HEK293 (cell line): ENCODE data around the gene SMARCB1.

Source experiments
- EGR2 ChIP-seq: fragments of 450-650 bp; formaldehyde crosslinking; IDR thresholded peaks from 2 replicates; pipeline ENCODE4 v1.5.1; 2016; ENCODE audit warnings: low read depth, missing biosample characterization, missing genetic modification characterization
- ELK4 ChIP-seq: IDR thresholded peaks from 2 replicates; pipeline ENCODE4 v1.6.1; 2011; ENCODE audit warnings: mild to moderate bottlenecking, low read depth, low read length, borderline replicate concordance
- FEZF1 ChIP-seq: fragments of 450-650 bp; formaldehyde crosslinking; IDR thresholded peaks from 2 replicates; pipeline ENCODE4 v1.5.1; 2016; ENCODE audit warnings: missing biosample characterization, missing genetic modification characterization
- GLI4 ChIP-seq: fragments of 450-650 bp; formaldehyde crosslinking; IDR thresholded peaks from 2 replicates; pipeline ENCODE4 v1.5.1; 2016; ENCODE audit warnings: missing biosample characterization, missing genetic modification characterization
- HIC1 ChIP-seq: fragments of 450-650 bp; formaldehyde crosslinking; IDR thresholded peaks from 2 replicates; pipeline ENCODE4 v1.5.1; 2016; ENCODE audit warnings: missing biosample characterization, missing genetic modification characterization
- HOXA7 ChIP-seq: sonication (generic); formaldehyde crosslinking; IDR thresholded peaks from 2 replicates; pipeline ENCODE4 v1.8.1; 2022; ENCODE audit warnings: missing genetic modification reagents, borderline replicate concordance
- HOXC10 ChIP-seq: sonication (generic); formaldehyde crosslinking; IDR thresholded peaks from 2 replicates; pipeline ENCODE4 v1.8.1; 2023; ENCODE audit warnings: mild to moderate bottlenecking, missing genetic modification reagents
- HOXD13 ChIP-seq: sonication (generic); formaldehyde crosslinking; IDR thresholded peaks from 2 replicates; pipeline ENCODE4 v1.8.0; 2022; ENCODE audit warnings: missing genetic modification reagents, borderline replicate concordance
- OVOL3 ChIP-seq: fragments of 450-650 bp; formaldehyde crosslinking; IDR thresholded peaks from 2 replicates; pipeline ENCODE4 v1.5.1; 2016; ENCODE audit warnings: missing biosample characterization, missing genetic modification characterization
- SALL2 ChIP-seq: fragments of 450-650 bp; formaldehyde crosslinking; IDR thresholded peaks from 2 replicates; pipeline ENCODE4 v1.5.0; 2017; ENCODE audit warnings: missing biosample characterization, mild to moderate bottlenecking, missing genetic modification characterization, borderline replicate concordance
- SP7 ChIP-seq: fragments of 450-650 bp; formaldehyde crosslinking; IDR thresholded peaks from 2 replicates; pipeline ENCODE4 v1.5.1; 2016; ENCODE audit warnings: missing biosample characterization, missing genetic modification characterization
- ZBTB1 ChIP-seq: fragments of 450-650 bp; formaldehyde crosslinking; IDR thresholded peaks from 2 replicates; pipeline ENCODE4 v1.5.1; 2016; ENCODE audit warnings: missing biosample characterization, missing genetic modification characterization
- ZBTB10 ChIP-seq: fragments of 450-650 bp; formaldehyde crosslinking; IDR thresholded peaks from 2 replicates; pipeline ENCODE4 v1.5.1; 2016; ENCODE audit warnings: missing biosample characterization, missing genetic modification characterization
- ZBTB17 ChIP-seq: fragments of 450-650 bp; formaldehyde crosslinking; IDR thresholded peaks from 2 replicates; pipeline ENCODE4 v1.5.1; 2016; ENCODE audit warnings: missing biosample characterization, missing genetic modification characterization
- ZBTB20 ChIP-seq: fragments of 450-650 bp; formaldehyde crosslinking; IDR thresholded peaks from 2 replicates; pipeline ENCODE4 v1.5.1; 2016; ENCODE audit warnings: missing biosample characterization, missing genetic modification characterization
- ZBTB48 ChIP-seq: fragments of 450-650 bp; formaldehyde crosslinking; IDR thresholded peaks from 2 replicates; pipeline ENCODE4 v1.5.1; 2016; ENCODE audit warnings: missing biosample characterization, missing genetic modification characterization
- ZFP37 ChIP-seq: fragments of 450-650 bp; formaldehyde crosslinking; IDR thresholded peaks from 2 replicates; pipeline ENCODE4 v1.5.1; 2016; ENCODE audit warnings: missing biosample characterization, missing genetic modification characterization
- ZFP41 ChIP-seq: fragments of 450-650 bp; formaldehyde crosslinking; IDR thresholded peaks from 2 replicates; pipeline ENCODE4 v1.5.1; 2016; ENCODE audit warnings: missing biosample characterization, missing genetic modification characterization, borderline replicate concordance
- ZNF10 ChIP-seq: fragments of 450-650 bp; formaldehyde crosslinking; IDR thresholded peaks from 2 replicates; pipeline ENCODE4 v1.5.1; 2017; ENCODE audit warnings: missing biosample characterization, missing genetic modification characterization
- ZNF175 ChIP-seq: fragments of 450-650 bp; formaldehyde crosslinking; IDR thresholded peaks from 2 replicates; pipeline ENCODE4 v1.5.1; 2016; ENCODE audit warnings: missing biosample characterization, missing genetic modification characterization
- ZNF23 ChIP-seq: fragments of 450-650 bp; formaldehyde crosslinking; IDR thresholded peaks from 2 replicates; pipeline ENCODE4 v1.5.1; 2016; ENCODE audit warnings: missing biosample characterization, missing genetic modification characterization, borderline replicate concordance
- ZNF239 ChIP-seq: fragments of 450-650 bp; formaldehyde crosslinking; IDR thresholded peaks from 2 replicates; pipeline ENCODE4 v1.5.1; 2016; ENCODE audit warnings: missing biosample characterization, missing genetic modification characterization
- ZNF335 ChIP-seq: fragments of 450-650 bp; formaldehyde crosslinking; conservative IDR thresholded peaks from 2 replicates; pipeline ENCODE4 v1.5.1; 2016; ENCODE audit warnings: missing biosample characterization, missing genetic modification characterization
- ZNF37A ChIP-seq: fragments of 450-650 bp; IDR thresholded peaks from 2 replicates; pipeline ENCODE4 v1.5.1; 2018; ENCODE audit warnings: missing biosample characterization, missing genetic modification characterization
- ZNF398 ChIP-seq: fragments of 450-650 bp; formaldehyde crosslinking; IDR thresholded peaks from 2 replicates; pipeline ENCODE4 v1.5.1; 2017; ENCODE audit warnings: missing biosample characterization, missing genetic modification characterization
- ZNF48 ChIP-seq: fragments of 450-650 bp; formaldehyde crosslinking; IDR thresholded peaks from 2 replicates; pipeline ENCODE4 v1.5.1; 2016; ENCODE audit warnings: missing biosample characterization, missing genetic modification characterization
- ZNF501 ChIP-seq: fragments of 450-650 bp; formaldehyde crosslinking; IDR thresholded peaks from 2 replicates; pipeline ENCODE4 v1.5.1; 2016; ENCODE audit warnings: missing biosample characterization, missing genetic modification characterization
- ZNF510 ChIP-seq: fragments of 450-650 bp; formaldehyde crosslinking; IDR thresholded peaks from 2 replicates; pipeline ENCODE4 v1.5.1; 2018; ENCODE audit warnings: mild to moderate bottlenecking, missing genetic modification characterization, missing biosample characterization; ENCODE audit not compliant: insufficient replicate concordance
- ZNF610 ChIP-seq: fragments of 450-650 bp; formaldehyde crosslinking; IDR thresholded peaks from 2 replicates; pipeline ENCODE4 v1.5.1; 2016; ENCODE audit warnings: missing biosample characterization, missing genetic modification characterization, borderline replicate concordance
- ZNF623 ChIP-seq: fragments of 450-650 bp; formaldehyde crosslinking; IDR thresholded peaks from 2 replicates; pipeline ENCODE4 v1.5.1; 2016; ENCODE audit warnings: missing biosample characterization, missing genetic modification characterization
- ZNF658 ChIP-seq: fragments of 450-650 bp; formaldehyde crosslinking; IDR thresholded peaks from 2 replicates; pipeline ENCODE4; 2016; ENCODE audit warnings: missing biosample characterization, missing genetic modification characterization
- ZNF777 ChIP-seq: fragments of 450-650 bp; formaldehyde crosslinking; IDR thresholded peaks from 2 replicates; pipeline ENCODE4 v1.5.1; 2017; ENCODE audit warnings: missing biosample characterization, missing genetic modification characterization, borderline replicate concordance
- ZSCAN30 ChIP-seq: fragments of 450-650 bp; IDR thresholded peaks from 2 replicates; pipeline ENCODE4 v1.5.1; 2018; ENCODE audit warnings: missing biosample characterization, mild to moderate bottlenecking, missing genetic modification characterization, moderate library complexity

Gene SMARCB1

GRCh38 chr22:23856721-23857605, 70.2 kb downstream of the SMARCB1 start (continued):
- 0 out of 2 replicates have a peak, but pooled peaks have one; percentile 4 for TF ChIP-seq EGR2
- no peak for TF ChIP-seq ZFP41 (tag by site-specific recombination)
- no peak for TF ChIP-seq HOXD13 (CRISPR knock-in tag)
- no peak for TF ChIP-seq ZNF48 (tag by site-specific recombination)
- no peak for TF ChIP-seq GLI4 (tag by site-specific recombination)
- peak; percentile 31; the same call in 1 of the 2 replicates for TF ChIP-seq ZBTB20 (tag by site-specific recombination)
- TF ChIP-seq OVOL3 (tag by site-specific recombination), result no peak
- TF ChIP-seq FEZF1 (tag by site-specific recombination), result no peak
- no peak for TF ChIP-seq ZFP37
- 0 out of 2 replicates have a peak, but pooled peaks have one; percentile 30 for TF ChIP-seq SP7 (tag by site-specific recombination)
- no peak for TF ChIP-seq ZNF777 (tag by site-specific recombination)
- peak; percentile 45; the same call in 1 of the 2 replicates for TF ChIP-seq ZNF501
- TF ChIP-seq SALL2 (tag by site-specific recombination), result no peak
- peak; percentile 82 for TF ChIP-seq ZBTB17
- TF ChIP-seq ZNF610 (tag by site-specific recombination), result 0 out of 2 replicates have a peak, but pooled peaks have one; percentile 11
- no peak for TF ChIP-seq ZNF23 (tag by site-specific recombination)
- TF ChIP-seq ZNF175 (tag by site-specific recombination), result no peak
- TF ChIP-seq ZBTB10 (tag by site-specific recombination), result peak; percentile 86
- no peak for TF ChIP-seq ZNF239
- TF ChIP-seq ZNF37A (tag by site-specific recombination), result no peak
- no peak for TF ChIP-seq HIC1 (tag by site-specific recombination)
- no peak for TF ChIP-seq ZNF10
- TF ChIP-seq ZSCAN30 (tag by site-specific recombination), result no peak
- no peak for TF ChIP-seq ZNF510 (tag by site-specific recombination)
- TF ChIP-seq ZNF335 (tag by site-specific recombination), result peak; percentile 98
- no peak for TF ChIP-seq ZBTB48
- no peak for TF ChIP-seq ZBTB1 (tag by site-specific recombination)
- peak; percentile 71 for TF ChIP-seq ZNF398 (tag by site-specific recombination)
- TF ChIP-seq ELK4, result no peak
- TF ChIP-seq ZNF623 (tag by site-specific recombination), result no peak
- TF ChIP-seq HOXA7 (CRISPR knock-in tag), result no peak
- TF ChIP-seq HOXC10 (CRISPR knock-in tag), result no peak
- no peak for TF ChIP-seq ZNF658 (tag by site-specific recombination)
